ENCODE measurements around the gene C4B.
"Not testable (repeated sequence)": the region's sequence is repeated elsewhere in the genome, so short reads cannot be mapped to it uniquely, and the experiment has no call there.

Gene C4B

GRCh38 chr6:32050562-32050961 lies 36.0 kb downstream of the C4B start:
- H3K4me3 ChIP-seq (ENCODE audit: low read depth, low read length) = no peak overlapping the region

DNA sequence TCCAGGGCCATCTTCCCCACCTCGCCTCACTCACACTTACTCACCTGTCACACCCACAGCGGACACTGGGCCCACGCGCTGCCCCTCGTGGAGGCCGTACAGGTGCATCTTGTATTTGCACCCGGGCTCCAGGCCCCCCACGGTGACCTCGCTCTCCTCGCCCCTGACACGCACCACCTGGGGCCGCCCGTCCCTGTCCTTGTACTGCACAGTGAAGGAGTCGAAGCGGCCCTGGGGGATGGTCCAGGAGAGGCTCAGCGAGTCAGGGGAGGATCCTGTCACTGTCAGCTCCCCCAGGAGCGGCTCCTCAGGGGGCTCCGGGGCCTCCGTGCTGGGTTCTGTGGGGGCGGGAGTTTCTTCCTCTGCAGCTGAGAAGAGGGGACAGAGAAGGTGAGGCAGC lies 38.0 kb downstream of the C4B start:
- H3K4me3 ChIP-seq (ENCODE audit: low read depth, low read length) = not testable (repeated sequence)

- not testable (repeated sequence) for H3K4me3 ChIP-seq (ENCODE audit: low read depth, low read length)
Measured at GRCh38 chr6:32053314-32053713, 38.7 kb downstream of the C4B start.

DNA sequence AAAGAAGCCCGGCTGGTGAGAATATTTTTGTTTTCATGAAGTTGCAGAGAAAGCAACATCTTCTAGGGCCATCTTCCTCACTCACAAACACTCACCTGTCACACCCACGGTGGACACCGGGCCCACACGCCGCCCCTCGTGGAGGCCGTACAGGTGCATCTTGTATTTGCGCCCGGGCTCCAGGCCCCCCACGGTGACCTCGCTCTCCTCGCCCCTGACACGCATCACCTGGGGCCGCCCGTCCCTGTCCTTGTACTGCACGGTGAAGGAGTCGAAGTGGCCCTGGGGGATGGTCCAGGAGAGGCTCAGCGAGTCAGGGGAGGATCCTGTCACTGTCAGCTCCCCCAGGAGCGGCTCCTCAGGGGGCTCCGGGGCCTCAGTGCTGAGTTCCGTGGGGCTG lies 41.2 kb downstream of the C4B start:
- not testable (repeated sequence) for H3K4me3 ChIP-seq (ENCODE audit: low read depth, low read length)

DNA sequence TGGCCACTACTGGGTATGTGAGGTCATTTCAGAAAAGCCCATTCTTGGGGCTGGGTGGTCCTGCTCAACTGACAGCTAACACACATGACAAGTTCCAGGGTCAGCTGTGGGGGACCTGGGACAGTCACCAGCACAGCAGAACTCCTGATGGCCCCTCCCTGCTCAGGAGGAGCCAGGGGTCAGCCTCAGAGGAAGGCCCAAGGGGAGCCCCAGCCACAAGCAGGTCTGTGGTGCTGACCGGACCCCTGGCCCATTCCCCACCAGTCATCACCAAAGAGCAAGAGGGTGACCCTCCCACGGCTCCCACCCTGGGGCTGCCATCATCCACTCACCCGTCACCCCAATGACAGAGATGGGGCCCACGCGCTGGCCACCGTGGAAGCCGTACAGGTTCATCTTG lies 41.7 kb downstream of the C4B start:
- H3K4me3 ChIP-seq (ENCODE audit: low read depth, low read length) = no peak overlapping the region

DNA sequence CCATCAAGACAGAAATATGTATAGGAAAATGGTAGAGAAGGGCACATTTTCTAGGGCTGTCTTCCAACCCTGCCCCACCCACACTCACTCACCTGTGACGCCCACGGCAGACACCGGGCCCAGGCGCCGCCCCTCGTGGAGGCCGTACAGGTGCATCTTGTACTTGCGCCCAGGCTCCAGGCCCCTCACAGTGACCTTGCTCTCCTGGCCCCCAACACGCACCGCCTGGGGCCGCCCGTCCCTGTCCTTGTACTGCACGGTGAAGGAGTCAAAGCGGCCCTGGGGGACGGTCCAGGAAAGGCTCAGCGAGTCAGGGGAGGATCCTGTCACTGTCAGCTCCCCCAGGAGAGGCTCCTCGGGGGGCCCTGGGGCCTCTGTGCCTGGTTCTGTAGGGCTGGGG lies 43.4 kb downstream of the C4B start:
- H3K4me3 ChIP-seq (ENCODE audit: low read depth, low read length) = no peak overlapping the region

- H3K4me3 ChIP-seq (ENCODE audit: low read depth, low read length) = no peak overlapping the region
Measured at GRCh38 chr6:32058511-32058963, 43.9 kb downstream of the C4B start.

DNA sequence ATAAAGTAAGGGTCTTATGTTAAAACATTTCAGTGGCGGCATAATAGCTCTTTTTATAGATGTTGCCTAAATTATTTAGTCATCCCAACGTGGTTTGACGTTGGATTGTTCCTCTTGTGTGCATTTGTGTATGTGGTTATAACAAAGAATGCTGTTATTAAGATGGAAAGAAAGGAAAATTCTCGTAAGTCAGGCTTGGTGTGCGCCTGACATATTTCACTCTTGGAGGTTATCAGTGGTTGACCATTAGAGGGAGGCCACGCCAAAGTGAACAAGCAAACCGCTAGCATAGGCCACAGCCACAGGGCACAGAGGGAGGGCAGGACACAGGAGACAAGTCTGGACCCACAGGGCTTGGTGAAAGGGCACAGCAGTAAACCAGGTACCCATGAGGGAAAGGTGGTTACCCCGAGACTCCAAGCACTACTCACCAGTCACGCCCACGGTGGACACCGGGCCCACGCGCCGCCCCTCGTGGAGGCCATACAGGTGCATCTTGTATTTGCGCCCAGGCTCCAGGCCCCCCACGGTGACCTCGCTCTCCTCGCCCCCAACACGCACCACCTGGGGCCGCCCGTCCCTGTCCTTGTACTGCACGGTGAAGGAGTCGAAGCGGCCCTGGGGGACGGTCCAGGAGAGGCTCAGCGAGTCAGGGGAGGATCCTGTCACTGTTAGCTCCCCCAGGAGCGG lies 46.5 kb downstream of the C4B start:
- no peak overlapping the region for H3K4me3 ChIP-seq (ENCODE audit: low read depth, low read length)

- H3K4me3 ChIP-seq (ENCODE audit: low read depth, low read length) = no peak overlapping the region
Measured at GRCh38 chr6:32064706-32065105, 50.1 kb downstream of the C4B start.

DNA sequence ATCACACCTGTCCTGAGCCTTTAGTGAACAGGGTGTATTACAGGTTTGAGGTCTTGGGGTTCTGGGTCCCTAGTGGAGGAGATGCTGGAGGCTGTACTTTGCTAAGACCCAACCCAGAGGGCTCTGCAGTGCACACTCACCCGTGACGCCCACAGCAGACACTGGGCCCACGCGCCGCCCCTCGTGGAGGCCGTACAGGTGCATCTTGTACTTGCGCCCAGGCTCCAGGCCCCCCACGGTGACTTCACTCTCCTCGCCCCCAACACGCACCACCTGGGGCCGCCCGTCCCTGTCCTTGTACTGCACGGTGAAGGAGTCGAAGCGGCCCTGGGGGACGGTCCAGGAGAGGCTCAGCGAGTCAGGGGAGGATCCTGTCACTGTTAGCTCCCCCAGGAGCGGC lies 52.9 kb downstream of the C4B start:
- not testable (repeated sequence) for H3K4me3 ChIP-seq (ENCODE audit: low read depth, low read length)

DNA sequence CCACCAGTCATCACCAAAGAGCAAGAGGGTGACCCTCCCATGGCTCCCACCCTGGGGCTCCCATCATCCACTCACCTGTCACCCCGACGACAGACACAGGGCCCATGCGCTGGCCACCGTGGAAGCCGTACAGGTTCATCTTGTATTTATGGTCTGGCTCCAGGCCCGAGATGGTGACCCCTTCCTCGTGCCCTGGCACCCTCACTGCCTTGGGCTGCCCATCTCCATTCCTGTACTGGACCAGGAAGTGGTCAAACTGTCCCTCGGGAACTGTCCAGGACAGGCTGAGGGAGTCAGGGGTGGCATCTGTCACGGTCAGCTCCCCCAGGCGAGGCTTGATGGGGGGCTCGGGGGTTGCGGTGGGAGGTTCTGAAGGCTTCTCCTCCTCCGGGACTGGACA lies 53.7 kb downstream of the C4B start:
- H3K4me3 ChIP-seq (ENCODE audit: low read depth, low read length) = not testable (repeated sequence)

DNA sequence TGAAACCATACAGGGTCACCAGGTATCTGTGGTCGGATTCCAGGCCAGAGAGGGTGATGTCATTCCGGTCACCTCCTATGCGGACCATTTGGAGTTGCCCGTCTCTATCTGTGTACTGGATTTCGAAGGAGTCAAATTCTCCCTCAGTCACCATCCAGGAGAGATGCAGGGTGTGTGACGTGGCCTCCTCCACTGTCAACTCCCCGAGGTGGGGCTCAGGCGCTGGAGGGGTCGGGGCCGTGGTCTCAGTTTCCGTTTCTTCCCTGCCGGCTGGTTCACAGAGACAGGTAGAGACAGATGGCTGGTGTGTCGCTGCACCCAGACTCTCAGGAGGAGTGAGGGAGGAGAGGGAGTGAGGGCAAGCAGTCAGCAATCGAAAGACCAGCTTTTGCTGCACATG lies 54.3 kb downstream of the C4B start:
- H3K4me3 ChIP-seq (ENCODE audit: low read depth, low read length) = no peak overlapping the region

- H3K4me3 ChIP-seq (ENCODE audit: low read depth, low read length) = no peak overlapping the region
Measured at GRCh38 chr6:32069460-32069859, 54.9 kb downstream of the C4B start.

DNA sequence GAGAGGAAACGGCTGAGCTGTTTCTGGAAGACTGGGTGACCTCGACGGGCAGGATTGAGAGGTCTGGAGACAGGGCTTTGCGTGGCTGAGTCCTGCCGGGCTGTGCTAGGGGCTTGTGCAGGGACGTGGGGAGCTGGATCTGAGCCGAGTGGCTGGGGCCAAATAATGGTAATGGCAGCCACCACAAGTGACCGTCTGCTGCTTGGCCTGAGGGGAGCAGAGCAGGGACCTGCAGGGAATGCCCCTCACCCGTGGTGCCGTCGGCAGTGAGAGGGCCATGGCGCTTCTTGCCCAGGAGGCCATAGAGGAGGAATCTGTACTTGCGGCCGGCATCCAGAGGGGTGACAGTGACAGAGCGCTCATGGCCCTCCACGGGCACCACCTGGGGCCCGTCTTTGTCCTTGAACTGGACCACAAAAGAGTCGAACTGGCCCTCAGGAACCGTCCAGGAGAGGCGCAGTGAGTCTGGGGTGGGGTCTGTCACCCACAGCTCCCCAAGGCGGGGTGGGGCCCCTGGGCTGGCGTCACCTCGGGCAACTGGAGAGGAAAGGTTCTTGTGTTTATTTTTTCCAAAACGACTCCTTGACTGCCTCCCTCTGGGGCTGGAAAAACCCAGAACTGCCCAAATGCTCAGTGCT lies 55.4 kb downstream of the C4B start:
- no peak overlapping the region for H3K4me3 ChIP-seq (ENCODE audit: low read depth, low read length)

- H3K4me3 ChIP-seq (ENCODE audit: low read depth, low read length) = no peak overlapping the region
Measured at GRCh38 chr6:32070814-32071543, 56.4 kb downstream of the C4B start.

DNA sequence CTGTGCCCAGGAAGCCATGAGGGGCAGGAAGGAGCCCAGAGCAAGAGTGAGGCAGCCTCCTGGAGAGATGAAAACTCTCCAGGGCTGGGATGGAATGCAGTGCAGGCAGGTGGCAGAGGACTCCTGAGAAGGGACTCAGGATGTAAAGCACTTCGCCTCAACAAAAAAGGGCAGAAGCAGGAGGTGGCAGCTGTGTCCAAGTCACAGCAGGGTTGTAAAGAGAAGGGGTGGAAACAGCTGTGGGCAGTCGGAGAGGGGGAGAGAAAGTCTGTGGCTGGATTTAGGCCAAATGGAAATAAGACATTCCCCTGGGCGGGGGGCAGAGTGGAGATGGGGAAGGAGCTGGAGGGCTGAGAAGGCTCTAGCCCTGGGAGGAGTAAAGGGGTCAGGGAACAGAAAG lies 58.5 kb downstream of the C4B start:
- no peak overlapping the region for H3K4me3 ChIP-seq (ENCODE audit: low read depth, low read length)

GRCh38 chr6:32073613-32074012 lies 59.0 kb downstream of the C4B start:
- H3K4me3 ChIP-seq (ENCODE audit: low read depth, low read length) = no peak overlapping the region

DNA sequence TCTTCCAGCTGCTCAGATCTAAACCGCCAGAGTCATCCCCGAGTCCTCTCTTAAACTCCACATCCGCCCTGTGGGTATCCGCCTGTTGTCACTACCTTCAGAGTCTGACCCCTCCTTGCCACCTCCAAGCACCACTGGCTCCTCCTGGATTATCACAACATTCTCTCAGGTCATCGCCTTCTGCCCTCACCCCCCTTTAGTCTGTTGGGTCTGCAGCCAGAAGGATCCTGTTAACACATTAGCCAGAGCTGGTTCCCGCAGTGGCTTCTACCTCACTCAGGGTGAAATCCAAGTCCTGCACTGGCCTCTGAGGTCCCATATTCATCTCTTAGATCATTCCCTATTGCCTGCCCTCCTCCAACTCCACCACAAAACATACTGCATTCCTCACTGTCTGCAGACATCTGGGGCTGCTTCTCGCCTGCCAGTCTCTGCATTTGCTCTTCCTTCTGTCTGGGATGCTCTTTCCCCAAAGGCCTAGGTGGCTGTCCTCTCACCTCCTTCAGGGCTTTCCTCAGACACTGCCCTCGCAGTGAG lies 60.5 kb downstream of the C4B start:
- no peak overlapping the region for H3K4me3 ChIP-seq (ENCODE audit: low read depth, low read length)

- no peak overlapping the region for H3K4me3 ChIP-seq (ENCODE audit: low read depth, low read length)
Measured at GRCh38 chr6:32075781-32076180, 61.2 kb downstream of the C4B start.

DNA sequence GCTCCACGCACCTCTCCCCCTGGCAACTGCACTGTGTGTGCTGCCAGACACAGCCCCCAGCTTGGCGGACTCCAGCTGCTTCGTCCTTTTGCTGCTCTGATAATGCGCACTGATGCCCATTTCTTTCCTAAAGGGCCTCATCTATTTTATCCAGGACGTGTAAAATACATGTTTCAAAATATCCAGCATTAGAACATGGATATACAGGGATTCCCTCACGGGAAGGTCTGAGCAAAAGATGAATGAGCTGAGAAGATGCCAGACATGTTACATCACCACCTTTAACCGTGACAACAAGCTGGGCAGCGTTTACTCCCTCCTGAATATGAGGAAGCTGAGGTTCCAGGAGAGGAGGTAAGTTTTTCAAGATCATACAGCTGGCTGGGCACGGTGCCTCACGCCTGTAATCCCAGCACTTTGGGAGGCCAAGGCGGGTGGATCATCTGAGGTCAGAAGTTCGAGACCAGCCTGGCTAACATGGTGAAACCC lies 61.8 kb downstream of the C4B start:
- no peak overlapping the region for H3K4me3 ChIP-seq (ENCODE audit: low read depth, low read length)

GRCh38 chr6:32079566-32080290 lies 65.1 kb downstream of the C4B start:
- H3K4me3 ChIP-seq (ENCODE audit: low read depth, low read length) = no peak overlapping the region

All from iPS-11a (cell line).